PFSK-1 (cell line): ENCODE data around the gene ETHE1.

ENCODE experiments used
- FOXP2 ChIP-seq: optimal IDR thresholded peaks from 2 replicates; pipeline ENCODE3; 2011; ENCODE audit warnings: borderline replicate concordance, control low read depth, inconsistent platforms; ENCODE audit not compliant: insufficient read depth; ENCODE audit errors: extremely low read length, extremely low read depth
- POLR2AphosphoS5 ChIP-seq: IDR thresholded peaks from 2 replicates; pipeline ENCODE4 v1.6.1; 2012; ENCODE audit warnings: low read depth, mild to moderate bottlenecking, control low read depth, low read length, moderate library complexity
- TAF1 ChIP-seq: IDR thresholded peaks from 2 replicates; pipeline ENCODE4 v1.6.1; 2012; ENCODE audit warnings: low read length, control low read depth, borderline replicate concordance; ENCODE audit not compliant: insufficient read depth
- TF ChIP-seq, protein P1 (sequence below), 2 experiments: IDR thresholded peaks; 2 replicates each; pipeline versions ENCODE4 v1.6.1 to v1.8.0; 2011 to 2012; ENCODE audit warnings: low read depth in 2 of 2, low read length in 2 of 2, control low read depth in 1 of 2, inconsistent platforms in 1 of 2, mild to moderate bottlenecking in 1 of 2, moderate library complexity in 1 of 2; ENCODE audit not compliant: insufficient read depth in 1 of 2

DNA sequence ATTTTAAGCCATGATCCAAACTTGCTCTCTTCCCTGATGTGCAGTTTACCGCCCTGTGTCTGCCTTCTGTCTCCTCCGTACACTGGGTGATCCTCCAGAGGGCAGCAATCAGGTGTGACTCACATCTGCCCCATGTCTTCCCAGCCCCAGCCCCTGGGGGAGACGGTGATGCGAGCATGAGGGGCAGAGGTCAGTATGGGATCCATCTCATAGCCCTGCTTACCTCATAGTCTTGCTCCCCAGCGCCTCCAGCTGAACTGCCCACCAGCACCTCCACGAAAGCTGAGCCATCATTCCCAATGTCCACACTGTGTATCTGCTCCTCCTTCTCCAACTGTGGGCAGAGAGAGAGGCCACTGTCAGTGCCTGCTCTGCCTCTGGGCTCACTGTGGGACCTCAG, 33.7 kb upstream of the ETHE1 start:
- TF ChIP-seq, protein P1, sequence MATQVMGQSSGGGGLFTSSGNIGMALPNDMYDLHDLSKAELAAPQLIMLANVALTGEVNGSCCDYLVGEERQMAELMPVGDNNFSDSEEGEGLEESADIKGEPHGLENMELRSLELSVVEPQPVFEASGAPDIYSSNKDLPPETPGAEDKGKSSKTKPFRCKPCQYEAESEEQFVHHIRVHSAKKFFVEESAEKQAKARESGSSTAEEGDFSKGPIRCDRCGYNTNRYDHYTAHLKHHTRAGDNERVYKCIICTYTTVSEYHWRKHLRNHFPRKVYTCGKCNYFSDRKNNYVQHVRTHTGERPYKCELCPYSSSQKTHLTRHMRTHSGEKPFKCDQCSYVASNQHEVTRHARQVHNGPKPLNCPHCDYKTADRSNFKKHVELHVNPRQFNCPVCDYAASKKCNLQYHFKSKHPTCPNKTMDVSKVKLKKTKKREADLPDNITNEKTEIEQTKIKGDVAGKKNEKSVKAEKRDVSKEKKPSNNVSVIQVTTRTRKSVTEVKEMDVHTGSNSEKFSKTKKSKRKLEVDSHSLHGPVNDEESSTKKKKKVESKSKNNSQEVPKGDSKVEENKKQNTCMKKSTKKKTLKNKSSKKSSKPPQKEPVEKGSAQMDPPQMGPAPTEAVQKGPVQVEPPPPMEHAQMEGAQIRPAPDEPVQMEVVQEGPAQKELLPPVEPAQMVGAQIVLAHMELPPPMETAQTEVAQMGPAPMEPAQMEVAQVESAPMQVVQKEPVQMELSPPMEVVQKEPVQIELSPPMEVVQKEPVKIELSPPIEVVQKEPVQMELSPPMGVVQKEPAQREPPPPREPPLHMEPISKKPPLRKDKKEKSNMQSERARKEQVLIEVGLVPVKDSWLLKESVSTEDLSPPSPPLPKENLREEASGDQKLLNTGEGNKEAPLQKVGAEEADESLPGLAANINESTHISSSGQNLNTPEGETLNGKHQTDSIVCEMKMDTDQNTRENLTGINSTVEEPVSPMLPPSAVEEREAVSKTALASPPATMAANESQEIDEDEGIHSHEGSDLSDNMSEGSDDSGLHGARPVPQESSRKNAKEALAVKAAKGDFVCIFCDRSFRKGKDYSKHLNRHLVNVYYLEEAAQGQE (IDR thresholded peaks at IDR 0.05; ENCODE audit: insufficient read depth in 1 of 2, low read depth in 2 of 2, low read length in 2 of 2) = no peak
- no peak for TF ChIP-seq POLR2AphosphoS5
- TF ChIP-seq TAF1 = no peak
- TF ChIP-seq FOXP2 = no peak
